Measurements from ENCODE around the gene NBDY.

DNA sequence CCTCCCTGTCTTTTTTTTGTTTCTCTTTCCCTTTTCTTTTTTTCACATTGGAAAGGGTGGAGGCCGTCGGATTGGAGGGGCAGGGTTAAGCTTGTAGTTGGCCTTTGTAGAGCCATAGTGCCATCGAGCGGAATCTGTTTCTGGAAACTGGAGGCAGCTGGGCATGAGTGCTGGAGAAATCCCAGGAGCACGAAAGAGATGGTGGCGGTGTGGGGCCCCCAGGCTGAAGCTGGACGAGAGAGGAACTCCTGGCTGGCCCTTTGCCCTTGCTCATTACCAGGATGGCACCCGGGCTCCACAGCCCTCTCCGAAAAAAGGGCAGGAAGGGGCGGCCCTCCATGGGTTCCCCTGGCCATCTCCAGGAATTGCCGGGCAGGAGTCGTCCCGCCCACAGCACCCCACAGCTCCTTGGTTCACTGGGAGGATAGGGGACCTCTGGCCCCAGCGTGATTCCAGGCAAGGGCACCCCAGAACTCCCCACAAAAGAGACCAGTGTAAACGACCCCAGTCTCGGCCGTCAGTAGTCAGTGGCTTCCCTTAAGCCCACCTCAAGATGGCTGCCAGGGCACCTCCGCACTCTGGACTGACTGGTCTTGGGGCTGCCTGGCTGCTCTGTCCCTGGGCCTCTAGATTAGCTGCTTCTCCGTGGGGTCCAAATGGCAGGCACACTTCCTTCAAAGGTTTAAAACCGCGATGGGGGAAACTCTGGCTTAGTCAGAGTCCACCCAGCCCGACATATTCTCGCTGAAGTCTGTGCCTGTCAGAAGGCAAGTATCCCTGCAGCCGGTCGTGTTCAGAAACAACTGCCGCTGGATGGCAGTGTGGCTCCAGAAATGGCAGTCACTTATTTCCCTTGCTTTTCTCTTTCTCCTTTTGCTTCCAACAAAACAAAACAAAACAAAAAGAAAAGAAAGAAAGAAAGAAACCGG, 74.1 kb downstream of the NBDY start:
- TF ChIP-seq, protein P1, sequence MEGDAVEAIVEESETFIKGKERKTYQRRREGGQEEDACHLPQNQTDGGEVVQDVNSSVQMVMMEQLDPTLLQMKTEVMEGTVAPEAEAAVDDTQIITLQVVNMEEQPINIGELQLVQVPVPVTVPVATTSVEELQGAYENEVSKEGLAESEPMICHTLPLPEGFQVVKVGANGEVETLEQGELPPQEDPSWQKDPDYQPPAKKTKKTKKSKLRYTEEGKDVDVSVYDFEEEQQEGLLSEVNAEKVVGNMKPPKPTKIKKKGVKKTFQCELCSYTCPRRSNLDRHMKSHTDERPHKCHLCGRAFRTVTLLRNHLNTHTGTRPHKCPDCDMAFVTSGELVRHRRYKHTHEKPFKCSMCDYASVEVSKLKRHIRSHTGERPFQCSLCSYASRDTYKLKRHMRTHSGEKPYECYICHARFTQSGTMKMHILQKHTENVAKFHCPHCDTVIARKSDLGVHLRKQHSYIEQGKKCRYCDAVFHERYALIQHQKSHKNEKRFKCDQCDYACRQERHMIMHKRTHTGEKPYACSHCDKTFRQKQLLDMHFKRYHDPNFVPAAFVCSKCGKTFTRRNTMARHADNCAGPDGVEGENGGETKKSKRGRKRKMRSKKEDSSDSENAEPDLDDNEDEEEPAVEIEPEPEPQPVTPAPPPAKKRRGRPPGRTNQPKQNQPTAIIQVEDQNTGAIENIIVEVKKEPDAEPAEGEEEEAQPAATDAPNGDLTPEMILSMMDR (IDR thresholded peaks at IDR 0.05) = peak; percentile 55 to 66 (median 64)
- TF ChIP-seq POLR2A (IDR thresholded peaks at IDR 0.05) = no peak

All from uterus (tissue), 2 donors.